Trophoblast cell (in vitro differentiated cells and primary cell): ENCODE data around the gene PPA1.

Experiments
- DNase-seq, 2 donors: peaks; one replicate each; pipeline ENCODE4 v3.0.0-alpha.2; 2016
- H2AFZ ChIP-seq: 2 replicates; pipeline ENCODE4 v1.6.1; 2013; ENCODE audit warnings: low read length, moderate library complexity, mild to moderate bottlenecking; ENCODE audit not compliant: insufficient read depth, poor library complexity
- H2AK5ac ChIP-seq: 2 replicates; pipeline ENCODE4 v1.6.1; 2013; ENCODE audit warnings: mild to moderate bottlenecking, low read length
- H2BK120ac ChIP-seq: 2 replicates; pipeline ENCODE4 v1.6.1; 2013; ENCODE audit warnings: low read length, mild to moderate bottlenecking, moderate library complexity; ENCODE audit not compliant: insufficient read depth, poor library complexity
- H2BK12ac ChIP-seq: 2 replicates; pipeline ENCODE4 v1.6.1; 2013; ENCODE audit warnings: mild to moderate bottlenecking, low read length, moderate library complexity
- H2BK5ac ChIP-seq: 2 replicates; pipeline ENCODE4 v1.6.1; 2013; ENCODE audit warnings: low read length, low read depth, moderate library complexity, mild to moderate bottlenecking; ENCODE audit not compliant: poor library complexity
- H3K14ac ChIP-seq: 2 replicates; pipeline ENCODE4 v1.6.1; 2013; ENCODE audit warnings: mild to moderate bottlenecking, low read length
- H3K18ac ChIP-seq: 2 replicates; pipeline ENCODE4 v1.6.1; 2013; ENCODE audit warnings: mild to moderate bottlenecking, low read length
- H3K23ac ChIP-seq: 2 replicates; pipeline ENCODE4 v1.6.1; 2013; ENCODE audit warnings: low read length
- H3K27ac ChIP-seq: 2 replicates; pipeline ENCODE4 v1.5.1; 2013; ENCODE audit warnings: low read depth, mild to moderate bottlenecking, inconsistent platforms, low read length, moderate library complexity
- H3K27me3 ChIP-seq: 2 replicates; pipeline ENCODE4 v1.6.1; 2013; ENCODE audit warnings: inconsistent platforms, mild to moderate bottlenecking, low read length, moderate library complexity; ENCODE audit not compliant: insufficient read depth
- H3K36me3 ChIP-seq, 2 experiments: 1 replicate in 1 of 2; 2 replicates in 1 of 2; pipeline ENCODE4 v1.6.1; 2013; ENCODE audit warnings: low read length in 2 of 2, mild to moderate bottlenecking in 2 of 2, moderate library complexity in 1 of 2; ENCODE audit not compliant: insufficient read depth in 2 of 2, control insufficient read depth in 1 of 2
- H3K4ac ChIP-seq: 2 replicates; pipeline ENCODE4 v1.6.1; 2013; ENCODE audit warnings: low read depth, mild to moderate bottlenecking, low read length, moderate library complexity
- H3K4me1 ChIP-seq, 2 experiments: 1 replicate in 1 of 2; 2 replicates in 1 of 2; pipeline ENCODE4 v1.6.1; 2013; ENCODE audit warnings: low read length in 2 of 2, mild to moderate bottlenecking in 2 of 2, moderate library complexity in 1 of 2; ENCODE audit not compliant: insufficient read depth in 2 of 2, control insufficient read depth in 1 of 2
- H3K4me2 ChIP-seq: 2 replicates; pipeline ENCODE4 v1.6.1; 2013; ENCODE audit warnings: inconsistent platforms, mild to moderate bottlenecking, low read length, moderate library complexity
- H3K4me3 ChIP-seq: 2 replicates; pipeline ENCODE4 v1.5.1; 2013; ENCODE audit warnings: mild to moderate bottlenecking, low read depth, low read length, inconsistent platforms
- H3K79me1 ChIP-seq: one replicate; pipeline ENCODE4 v1.6.1; 2013; ENCODE audit warnings: low read length
- H3K79me2 ChIP-seq: 2 replicates; pipeline ENCODE4 v1.6.1; 2013; ENCODE audit warnings: low read length, mild to moderate bottlenecking; ENCODE audit not compliant: control insufficient read depth, insufficient read depth, poor library complexity
- H3K9ac ChIP-seq: 2 replicates; pipeline ENCODE4 v1.6.1; 2013; ENCODE audit warnings: mild to moderate bottlenecking, low read length
- H3K9me3 ChIP-seq: 2 replicates; pipeline ENCODE4 v1.6.1; 2013; ENCODE audit warnings: low read depth, mild to moderate bottlenecking, control low read depth, inconsistent platforms, low read length; ENCODE audit not compliant: insufficient read depth
- H4K12ac ChIP-seq: 2 replicates; pipeline ENCODE4 v1.6.1; 2013; ENCODE audit warnings: low read depth, mild to moderate bottlenecking, low read length, moderate library complexity
- H4K8ac ChIP-seq: 2 replicates; pipeline ENCODE4 v1.6.1; 2013; ENCODE audit warnings: low read depth, mild to moderate bottlenecking, low read length, moderate library complexity
- H4K91ac ChIP-seq: one replicate; pipeline ENCODE4 v1.6.1; 2013; ENCODE audit warnings: low read depth, mild to moderate bottlenecking, low read length, moderate library complexity
- WGBS: extraction: QIAGEN DNeasy Blood & Tissue Kit; methylation state at CpG from one replicate; pipeline ENCODE4 v1.1.7; 2013; ENCODE audit warnings: missing lambda C conversion rate; ENCODE audit not compliant: insufficient read length, insufficient coverage; ENCODE audit errors: extremely low coverage; 5-methylcytosine and 5-hydroxymethylcytosine counted together

PPA1 gene

DNA sequence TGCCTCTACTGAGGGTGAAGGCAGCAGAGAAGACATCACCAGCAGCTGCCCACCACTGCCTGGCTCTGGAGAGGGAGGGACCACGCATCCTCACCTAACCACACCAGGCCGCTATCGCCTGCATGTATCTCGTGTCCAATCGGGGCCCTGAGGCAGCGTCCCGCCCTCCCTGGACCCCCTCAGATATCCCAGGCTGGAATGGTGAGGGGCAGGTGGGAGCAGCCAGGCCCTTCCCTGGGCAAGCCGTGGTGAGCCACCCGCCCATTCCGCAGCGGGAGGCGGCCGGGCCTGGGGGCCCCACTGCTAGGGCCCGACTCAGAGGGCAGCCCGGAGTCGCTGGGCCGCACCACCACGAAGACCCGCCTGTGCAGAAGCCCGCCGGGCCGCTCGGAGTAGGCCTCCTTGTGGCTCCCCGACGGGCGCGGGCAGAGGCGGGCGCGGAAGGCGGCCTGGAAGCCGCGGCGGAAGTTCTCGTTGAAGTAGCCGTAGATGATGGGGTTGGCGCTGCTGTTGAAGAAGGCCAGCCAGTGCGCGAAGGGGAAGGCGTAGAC is 21.6 kb upstream of the PPA1 start:
- Histone ChIP-seq H3K23ac (no peak overlapping the region), H3K9ac (no peak overlapping the region), H2BK12ac (no peak overlapping the region), H4K8ac (no peak overlapping the region), H3K14ac (no peak overlapping the region), H3K27ac (no peak overlapping the region), H3K4ac (no peak overlapping the region), H3K4me2 (no peak overlapping the region), H2BK120ac (no peak overlapping the region), H3K36me3 (no peaks in the 10 kb centered on the region), H3K4me1 (no peaks in the 10 kb centered on the region), H3K27me3 (no peaks in the 10 kb centered on the region), H3K79me2 (no peaks in the 10 kb centered on the region), H2AFZ (no peak overlapping the region), H3K18ac (no peak overlapping the region), H3K4me3 (no peak overlapping the region), H2BK5ac (no peak overlapping the region), H3K79me1 (no peaks in the 10 kb centered on the region), H3K9me3 (no peaks in the 10 kb centered on the region), H2AK5ac (no peak overlapping the region), H4K12ac (no peak overlapping the region), H4K91ac (no peak overlapping the region)
- no peak for DNase-seq
- no CpG with 5 or more reads among the region's 40 CpGs for WGBS

DNA sequence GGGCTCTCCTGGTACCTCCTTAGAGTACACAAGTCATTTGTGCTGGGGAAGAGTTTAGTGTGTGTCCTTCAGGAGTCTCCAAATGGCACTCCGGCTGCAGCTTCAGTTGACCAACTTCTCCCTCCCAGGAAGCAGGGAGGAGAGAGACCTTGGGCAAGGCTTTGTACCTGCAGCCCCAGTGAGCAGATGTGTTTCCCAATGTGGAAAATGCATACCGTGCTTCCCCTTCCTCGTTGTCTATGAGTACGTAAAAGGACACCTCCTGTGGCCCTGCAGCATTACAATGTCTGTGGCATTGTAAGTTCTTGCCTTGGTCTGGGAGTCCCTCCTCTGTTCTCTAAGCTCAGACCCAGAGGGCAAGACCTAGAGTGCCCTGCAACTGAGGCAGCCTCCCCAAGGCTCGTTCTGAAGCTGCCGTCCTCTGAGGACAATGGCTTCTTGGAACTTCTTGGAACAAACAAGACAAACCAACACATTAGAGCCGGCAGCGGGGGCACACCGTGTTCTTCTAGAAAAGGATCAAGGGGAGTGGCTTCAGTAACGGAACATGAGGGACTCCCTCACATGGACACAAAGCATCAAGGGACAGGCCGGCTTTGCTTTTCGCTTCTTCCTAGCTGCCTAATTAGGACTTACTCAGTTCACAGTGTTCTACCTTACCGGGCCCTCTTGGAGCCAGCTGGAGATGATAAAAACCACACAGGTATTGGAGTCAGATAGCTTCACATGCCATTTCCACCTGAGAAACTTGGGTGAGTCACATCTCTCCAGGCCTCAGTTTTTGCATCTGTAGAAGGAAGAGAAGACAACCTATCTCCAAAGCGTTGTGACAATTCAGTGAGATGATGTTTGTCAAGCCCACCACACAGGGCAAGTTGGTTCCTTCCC is 20.9 kb upstream of the PPA1 start:
- no peak overlapping the region for H3K4ac ChIP-seq
- no peak overlapping the region for H3K18ac ChIP-seq
- H3K4me2 ChIP-seq = no peak overlapping the region
- no peak overlapping the region for H3K9ac ChIP-seq
- H3K36me3 ChIP-seq = no peaks in the 10 kb centered on the region
- no peak overlapping the region for H4K12ac ChIP-seq
- H2AK5ac ChIP-seq = no peak overlapping the region
- H3K27me3 ChIP-seq = no peaks in the 10 kb centered on the region
- no peak overlapping the region for H2BK120ac ChIP-seq
- no peaks in the 10 kb centered on the region for H3K79me1 ChIP-seq
- H4K91ac ChIP-seq = no peak overlapping the region
- H3K4me3 ChIP-seq = no peak overlapping the region
- H3K9me3 ChIP-seq = no peaks in the 10 kb centered on the region
- H2BK12ac ChIP-seq = no peak overlapping the region
- no CpG with 5 or more reads among the region's 14 CpGs for WGBS
- H4K8ac ChIP-seq = no peak overlapping the region
- no peak overlapping the region for H3K23ac ChIP-seq
- H2BK5ac ChIP-seq = no peak overlapping the region
- no peak for DNase-seq
- H3K79me2 ChIP-seq = no peaks in the 10 kb centered on the region
- no peaks in the 10 kb centered on the region for H3K4me1 ChIP-seq
- no peak overlapping the region for H3K27ac ChIP-seq
- no peak overlapping the region for H3K14ac ChIP-seq
- no peak overlapping the region for H2AFZ ChIP-seq

DNA sequence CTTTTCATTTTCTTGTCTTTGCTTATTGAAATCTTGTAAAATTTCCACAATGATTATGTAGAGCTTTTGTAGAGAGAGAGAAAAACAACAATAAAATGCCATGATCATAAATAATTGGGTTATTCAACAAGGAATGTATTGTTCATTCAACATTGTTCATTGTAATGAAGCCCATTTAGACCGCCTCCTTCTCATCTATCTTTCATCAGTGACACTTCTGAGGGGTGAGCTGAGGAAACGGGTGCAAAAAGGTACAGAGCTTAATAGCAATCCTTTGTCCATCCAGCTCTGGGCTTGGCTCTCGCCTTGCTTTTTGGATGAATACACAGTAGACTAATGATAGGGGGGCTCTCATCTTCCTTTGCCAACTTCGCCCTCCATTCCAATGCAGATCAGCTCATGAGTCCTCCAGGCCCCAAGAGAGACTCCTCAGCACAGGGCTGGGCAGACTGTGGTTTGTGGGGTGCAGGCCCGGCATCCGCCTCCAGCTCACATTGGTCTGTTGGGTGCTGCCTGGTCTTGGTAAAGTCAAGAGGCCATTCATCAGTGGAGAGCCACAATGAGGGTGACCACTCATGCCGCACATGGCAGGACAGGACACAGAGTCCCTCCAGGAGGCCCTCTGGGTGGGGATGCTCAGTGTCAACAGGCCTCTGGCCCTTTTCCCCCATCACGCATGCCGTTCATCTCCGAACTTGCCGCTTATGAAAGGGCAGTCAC is 17.9 kb upstream of the PPA1 start:
- Histone ChIP-seq H2AK5ac (no peak overlapping the region), H3K9ac (no peak overlapping the region), H3K23ac (no peak overlapping the region), H3K4me3 (no peak overlapping the region), H3K27ac (no peak overlapping the region), H3K9me3 (no peaks in the 10 kb centered on the region), H3K18ac (no peak overlapping the region), H3K4me1 (no peaks in the 10 kb centered on the region), H4K12ac (no peak overlapping the region), H3K79me2 (no peaks in the 10 kb centered on the region), H3K27me3 (no peaks in the 10 kb centered on the region), H3K14ac (no peak overlapping the region), H4K91ac (no peak overlapping the region), H3K79me1 (no peaks in the 10 kb centered on the region), H2BK12ac (no peak overlapping the region), H3K4ac (no peak overlapping the region), H3K4me2 (no peak overlapping the region), H2BK120ac (no peak overlapping the region), H3K36me3 (no peaks in the 10 kb centered on the region), H2AFZ (no peak overlapping the region), H2BK5ac (no peak overlapping the region), H4K8ac (no peak overlapping the region)
- no CpG with 5 or more reads among the region's 11 CpGs for WGBS
- no peak for DNase-seq

DNA sequence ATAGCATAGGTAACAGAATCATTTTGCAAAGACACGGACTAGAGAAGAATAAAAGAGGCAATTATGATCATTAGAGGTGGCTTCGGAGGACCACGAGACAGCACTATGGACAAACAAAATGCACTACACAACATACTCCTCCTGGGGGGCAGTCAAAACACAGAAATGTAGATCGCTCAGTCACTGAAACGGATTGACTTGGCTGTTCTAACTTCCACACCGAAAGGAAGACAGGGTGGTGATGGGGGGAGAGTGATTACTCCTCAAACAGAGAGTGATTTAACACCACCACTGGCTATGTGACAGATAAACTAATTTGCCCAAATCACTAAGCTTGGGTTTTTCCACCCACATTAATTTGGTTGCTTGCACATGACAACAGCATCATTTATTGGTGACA is 14.1 kb upstream of the PPA1 start:
- H2AFZ ChIP-seq = no peak overlapping the region
- H3K79me2 ChIP-seq = no peaks in the 10 kb centered on the region
- no peak overlapping the region for H2AK5ac ChIP-seq
- no peak overlapping the region for H2BK5ac ChIP-seq
- H4K8ac ChIP-seq = no peak overlapping the region
- H3K14ac ChIP-seq = no peak overlapping the region
- no peak overlapping the region for H2BK12ac ChIP-seq
- H3K36me3 ChIP-seq = no peaks in the 10 kb centered on the region
- no peak overlapping the region for H3K9ac ChIP-seq
- no peak for DNase-seq
- no peak overlapping the region for H4K12ac ChIP-seq
- H4K91ac ChIP-seq = no peak overlapping the region
- no peak overlapping the region for H3K27ac ChIP-seq
- H3K4me2 ChIP-seq = no peak overlapping the region
- H3K9me3 ChIP-seq = no peaks in the 10 kb centered on the region
- no peaks in the 10 kb centered on the region for H3K4me1 ChIP-seq
- H3K23ac ChIP-seq = no peak overlapping the region
- no peak overlapping the region for H3K18ac ChIP-seq
- no CpG with 5 or more reads among the region's 6 CpGs for WGBS
- H3K27me3 ChIP-seq = no peaks in the 10 kb centered on the region
- H2BK120ac ChIP-seq = no peak overlapping the region
- no peak overlapping the region for H3K4ac ChIP-seq
- no peak overlapping the region for H3K4me3 ChIP-seq
- H3K79me1 ChIP-seq = no peaks in the 10 kb centered on the region
